GM23338 (cell line): ENCODE measurements around the gene TFDP1. TPM values are rescaled to one million over a fixed set of nuclear protein-coding genes. Genes with fewer than 3 reads are reported as not detected.
A peak's percentile ranks its signal among the peaks of the same experiment; 100 is the strongest.

ENCODE experiments used
- ATAC-seq: fragments of 200-7000 bp; cut with Tn5 transposase; 3 replicates; pipeline ENCODE4 v1.9.1; 2020
- DNase-seq: peaks from one replicate; pipeline ENCODE4 v3.0.0-alpha.2; 2015; ENCODE audit warnings: low spot score
- H2AFZ ChIP-seq: fragments of 200-600 bp; sonication (generic); 2 replicates; pipeline ENCODE4 v1.8.0; 2016; ENCODE audit warnings: antibody characterized with exemption, mild to moderate bottlenecking, moderate library complexity
- H3F3A ChIP-seq: fragments of 200-600 bp; sonication (generic); replicated peaks from 2 replicates; pipeline ENCODE4 v1.8.0; 2017; ENCODE audit warnings: antibody characterized with exemption, mixed run types, low read depth
- H3K27ac ChIP-seq: fragments of 200-600 bp; sonication (generic); 2 replicates; pipeline ENCODE4 v1.6.1; 2016; ENCODE audit warnings: low read depth
- H3K27me3 ChIP-seq: fragments of 200-600 bp; sonication (generic); 2 replicates; pipeline ENCODE4 v1.8.0; 2016; ENCODE audit warnings: mild to moderate bottlenecking, mixed run types, moderate library complexity; ENCODE audit not compliant: insufficient read depth
- H3K36me3 ChIP-seq: fragments of 200-600 bp; sonication (generic); 2 replicates; pipeline ENCODE4 v1.8.0; 2016; ENCODE audit warnings: mild to moderate bottlenecking; ENCODE audit not compliant: insufficient read depth
- H3K4me1 ChIP-seq: fragments of 200-600 bp; sonication (generic); 2 replicates; pipeline ENCODE4 v1.8.0; 2016; ENCODE audit warnings: mild to moderate bottlenecking, moderate library complexity; ENCODE audit not compliant: insufficient read depth
- H3K4me2 ChIP-seq: fragments of 200-600 bp; sonication (generic); 2 replicates; pipeline ENCODE4 v1.7.1; 2017; ENCODE audit warnings: mixed run types
- H3K4me3 ChIP-seq: fragments of 200-600 bp; sonication (generic); 2 replicates; pipeline ENCODE4 v1.6.1; 2016; ENCODE audit warnings: mixed run types
- H3K79me2 ChIP-seq: fragments of 200-600 bp; sonication (generic); replicated peaks from 2 replicates; pipeline ENCODE4 v1.8.0; 2017; ENCODE audit warnings: mild to moderate bottlenecking; ENCODE audit not compliant: insufficient read depth
- H3K9me2 ChIP-seq: fragments of 200-600 bp; sonication (generic); 2 replicates; pipeline ENCODE4 v1.8.0; 2017; ENCODE audit not compliant: insufficient read depth
- H4K20me1 ChIP-seq: fragments of 200-600 bp; sonication (generic); replicated peaks from 2 replicates; pipeline ENCODE4 v1.8.0; 2017; ENCODE audit warnings: mild to moderate bottlenecking; ENCODE audit not compliant: insufficient read depth
- H3K27ac Mint-ChIP-seq: 2 replicates; pipeline ENCODE4 v1.8.0; 2020; ENCODE audit warnings: inconsistent platforms, mild to moderate bottlenecking, moderate library complexity, mixed read lengths
- H3K27me3 Mint-ChIP-seq: 3 replicates; pipeline ENCODE4 v1.8.0; 2022; ENCODE audit warnings: low read depth, mild to moderate bottlenecking, moderate library complexity, mixed read lengths, inconsistent platforms; ENCODE audit not compliant: insufficient read depth, poor library complexity
- H3K36me3 Mint-ChIP-seq: 3 replicates; pipeline ENCODE4 v1.8.0; 2021; ENCODE audit warnings: low read depth, mild to moderate bottlenecking, inconsistent platforms, moderate library complexity, mixed read lengths
- H3K4me1 Mint-ChIP-seq: 3 replicates; pipeline ENCODE4 v1.8.0; 2020; ENCODE audit warnings: mild to moderate bottlenecking, inconsistent platforms, mixed read lengths
- H3K4me3 Mint-ChIP-seq: 3 replicates; pipeline ENCODE4 v1.8.0; 2021; ENCODE audit warnings: moderate library complexity, mild to moderate bottlenecking, inconsistent platforms, mixed read lengths
- H3K9me3 Mint-ChIP-seq: 3 replicates; pipeline ENCODE4 v1.8.0; 2020; ENCODE audit warnings: moderate library complexity, mild to moderate bottlenecking, inconsistent platforms, mixed read lengths
- CTCF ChIP-seq, 2 experiments: fragments of 200-600 bp in 1 of 2; sonication (generic) in 1 of 2; conservative IDR thresholded peaks; 2 replicates each; pipeline versions ENCODE4 v1.5.1 to v1.6.1; 2016 to 2017; ENCODE audit warnings: antibody characterized with exemption in 2 of 2, low read depth in 2 of 2, mild to moderate bottlenecking in 2 of 2, moderate library complexity in 1 of 2
- EZH2phosphoT487 ChIP-seq: fragments of 200-600 bp; sonication (generic); IDR thresholded peaks from one replicate; pipeline ENCODE4 v1.8.1; 2018; ENCODE audit warnings: antibody characterized with exemption; ENCODE audit not compliant: unreplicated experiment
- NANOG ChIP-seq: IDR thresholded peaks from 2 replicates; pipeline ENCODE4 v1.6.1; 2016; ENCODE audit warnings: antibody characterized with exemption, borderline replicate concordance
- POLR2AphosphoS5 ChIP-seq: IDR thresholded peaks from 2 replicates; pipeline ENCODE4 v1.6.1; 2016; ENCODE audit warnings: antibody characterized with exemption, low read depth
- REST ChIP-seq: IDR thresholded peaks from one replicate; pipeline ENCODE4 v1.6.1; 2018; ENCODE audit warnings: antibody characterized with exemption; ENCODE audit not compliant: unreplicated experiment
- ZNF462 ChIP-seq: fragments of 250-450 bp; sonication (Bioruptor Pico); IDR thresholded peaks from 2 replicates; pipeline ENCODE4 v1.5.0; 2020; ENCODE audit warnings: mild to moderate bottlenecking, moderate library complexity
- polyA plus RNA-seq: library from polyadenylated mRNA; unstranded; fragments of >200 nt; fragmentation: Nextera tagmentation; extraction: Ambion mirVana; gene quantifications from 2 replicates; pipeline ENCODE4 v1.2.1, GENCODE V29; 2016
- total RNA-seq: library from RNA; depleted of rRNA; stranded (reverse); fragments of >200 nt; shearing (Covaris generic); gene quantifications from 2 replicates; pipeline ENCODE4 v1.2.3, GENCODE V29; 2014

Gene TFDP1
- total and polyA plus RNA-seq, 2 experiments from 2014 or later: 42.9 to 80.0 TPM

GRCh38 chr13:113648216-113648610, 63.7 kb downstream of the TFDP1 start (continued):
- TF ChIP-seq EZH2phosphoT487 (no peak), NANOG (no peak)

- Mint-ChIP-seq H3K9me3 (peaks cover 8% of the 10 kb centered on the region; the same call in 2 of the 3 replicates), H3K27me3 (peaks cover 13% of the 10 kb centered on the region), H3K4me3 (no peak overlapping the region), H3K36me3 (peaks cover 14% of the 10 kb centered on the region; the same call in 2 of the 3 replicates), H3K4me1 (peaks cover 16% of the 10 kb centered on the region), H3K27ac (peak overlapping the region; percentile 29)
- no peaks in the 10 kb centered on the region for H3K36me3 ChIP-seq
- H4K20me1 ChIP-seq: no peaks in the 10 kb centered on the region
- TF ChIP-seq ZNF462 (CRISPR knock-in tag) (no peak), POLR2AphosphoS5 (no peak), EZH2phosphoT487 (no peak), REST (no peak), CTCF (conservative IDR thresholded peaks at IDR 0.05; ENCODE audit: low read depth in 2 of 2) (peak; percentile 43 to 45)
- H3K79me2 ChIP-seq: no peaks in the 10 kb centered on the region
- no peaks in the 10 kb centered on the region for H3K4me1 ChIP-seq
- H3K4me2 ChIP-seq: no peak overlapping the region
- DNase-seq (peak; percentile 49), ATAC-seq (peak; percentile 46)
- H3F3A ChIP-seq: no peaks in the 10 kb centered on the region
- no peak overlapping the region for H3K27ac ChIP-seq
- H3K27me3 ChIP-seq: no peaks in the 10 kb centered on the region
- H2AFZ ChIP-seq: no peak overlapping the region
- no peaks in the 10 kb centered on the region for H3K9me2 ChIP-seq
- no peak overlapping the region for H3K4me3 ChIP-seq
Measured at GRCh38 chr13:113649212-113649611, 64.7 kb downstream of the TFDP1 start.
